Neural progenitor cell (in vitro differentiated cells): ENCODE results near the gene AUNIP. TPM values are rescaled to one million over a fixed set of nuclear protein-coding genes. Genes with fewer than 3 reads are reported as not detected.
A peak's percentile ranks its signal among the peaks of the same experiment; 100 is the strongest.

ENCODE experiments used
- DNase-seq: peaks from one replicate; pipeline ENCODE4 v3.0.0-alpha.2; 2016; ENCODE audit warnings: low spot score
- H2AFZ ChIP-seq: fragments of 200-600 bp; sonication (generic); replicated peaks from 2 replicates; pipeline ENCODE4 v1.6.1; 2016; ENCODE audit warnings: antibody characterized with exemption
- H3F3A ChIP-seq: fragments of 200-600 bp; sonication (generic); 2 replicates; pipeline ENCODE4 v1.6.1; 2016; ENCODE audit warnings: antibody characterized with exemption, low read depth
- H3K27ac ChIP-seq: fragments of 200-600 bp; sonication (generic); 2 replicates; pipeline ENCODE4 v1.5.1; 2016; ENCODE audit warnings: mild to moderate bottlenecking
- H3K27me3 ChIP-seq: fragments of 200-600 bp; sonication (generic); 2 replicates; pipeline ENCODE4 v1.6.1; 2016; ENCODE audit warnings: mild to moderate bottlenecking, moderate library complexity
- H3K36me3 ChIP-seq: fragments of 200-600 bp; sonication (generic); 2 replicates; pipeline ENCODE4 v1.5.1; 2016
- H3K4me1 ChIP-seq: fragments of 200-600 bp; sonication (generic); 2 replicates; pipeline ENCODE4 v1.6.1; 2016; ENCODE audit warnings: mixed run types
- H3K4me2 ChIP-seq: fragments of 200-600 bp; sonication (generic); 2 replicates; pipeline ENCODE4 v1.6.1; 2016
- H3K4me3 ChIP-seq: fragments of 200-600 bp; sonication (generic); 2 replicates; pipeline ENCODE4 v1.5.1; 2016
- H3K79me2 ChIP-seq: fragments of 200-600 bp; sonication (generic); 2 replicates; pipeline ENCODE4 v1.6.1; 2016; ENCODE audit warnings: low read depth
- H3K9ac ChIP-seq: fragments of 200-600 bp; sonication (generic); 2 replicates; pipeline ENCODE4 v1.6.1; 2016
- H3K9me3 ChIP-seq: fragments of 200-600 bp; sonication (generic); 2 replicates; pipeline ENCODE4 v1.5.1; 2016; ENCODE audit warnings: low read depth
- H4K20me1 ChIP-seq: fragments of 200-600 bp; sonication (generic); 2 replicates; pipeline ENCODE4 v1.6.1; 2016; ENCODE audit warnings: low read depth
- H3K27ac Mint-ChIP-seq: 3 replicates; pipeline ENCODE4 v1.8.0; 2021; ENCODE audit warnings: mixed read lengths
- H3K27me3 Mint-ChIP-seq: 2 replicates; pipeline ENCODE4 v1.8.0; 2022; ENCODE audit warnings: low read depth, mild to moderate bottlenecking, inconsistent platforms, moderate library complexity, mixed read lengths; ENCODE audit not compliant: insufficient read depth
- H3K36me3 Mint-ChIP-seq: 3 replicates; pipeline ENCODE4 v1.8.0; 2021; ENCODE audit warnings: mixed read lengths
- H3K4me1 Mint-ChIP-seq: 3 replicates; pipeline ENCODE4 v1.8.0; 2021; ENCODE audit warnings: mixed read lengths
- H3K4me3 Mint-ChIP-seq: 3 replicates; pipeline ENCODE4 v1.8.0; 2021; ENCODE audit warnings: mild to moderate bottlenecking, moderate library complexity, mixed read lengths
- H3K9me3 Mint-ChIP-seq: 3 replicates; pipeline ENCODE4 v1.8.0; 2020; ENCODE audit warnings: mixed read lengths
- CTCF ChIP-seq: fragments of 200-600 bp; sonication (generic); IDR thresholded peaks from 2 replicates; pipeline ENCODE4 v1.5.1; 2017; ENCODE audit warnings: antibody characterized with exemption, mild to moderate bottlenecking
- EZH2 ChIP-seq: fragments of 200-600 bp; sonication (generic); IDR thresholded peaks from 2 replicates; pipeline ENCODE4 v1.6.1; 2017; ENCODE audit warnings: antibody characterized with exemption, mild to moderate bottlenecking, moderate library complexity
- EZH2phosphoT487 ChIP-seq: fragments of 200-600 bp; sonication (generic); IDR thresholded peaks from 2 replicates; pipeline ENCODE4 v1.6.1; 2017; ENCODE audit warnings: antibody characterized with exemption
- total RNA-seq: library from RNA; depleted of rRNA; stranded (reverse); fragments of >200 nt; gene quantifications from 2 replicates; pipeline ENCODE4 v1.2.3, GENCODE V29; 2015; ENCODE audit warnings: low replicate concordance

Gene AUNIP
- total RNA-seq, 1 donor from 2014 or later = 15.2 TPM

GRCh38 chr1:25878690-25879089 is 19.4 kb upstream of the AUNIP start:
- no peak overlapping the region for H3K27ac ChIP-seq

GRCh38 chr1:25877155-25877554 is 17.9 kb upstream of the AUNIP start:
- Histone ChIP-seq H3K4me2 (no peak overlapping the region), H3K4me3 (no peak overlapping the region), H4K20me1 (no peaks in the 10 kb centered on the region), H3K9ac (no peak overlapping the region), H3K9me3 (no peaks in the 10 kb centered on the region), H2AFZ (no peak overlapping the region), H3K4me1 (no peaks in the 10 kb centered on the region), H3K36me3 (no peaks in the 10 kb centered on the region), H3K27me3 (peaks cover 28% of the 10 kb centered on the region), H3K27ac (no peak overlapping the region), H3F3A (peaks cover 27% of the 10 kb centered on the region), H3K79me2 (no peaks in the 10 kb centered on the region)
- Mint-ChIP-seq H3K4me1 (peaks cover 22% of the 10 kb centered on the region), H3K4me3 (no peak overlapping the region), H3K9me3 (no peaks in the 10 kb centered on the region), H3K27ac (no peak overlapping the region), H3K36me3 (no peaks in the 10 kb centered on the region), H3K27me3 (peaks cover 19% of the 10 kb centered on the region)
- no peak for DNase-seq
- TF ChIP-seq EZH2 (no peak), EZH2phosphoT487 (no peak), CTCF (no peak)

More at GRCh38 chr1:25878690-25879089, 19.4 kb upstream of the AUNIP start:
- TF ChIP-seq EZH2 (no peak), EZH2phosphoT487 (no peak), CTCF (no peak)
- Mint-ChIP-seq H3K4me1 (peaks cover 8% of the 10 kb centered on the region), H3K4me3 (no peak overlapping the region), H3K27me3 (peaks cover 18% of the 10 kb centered on the region), H3K9me3 (no peaks in the 10 kb centered on the region), H3K36me3 (no peaks in the 10 kb centered on the region), H3K27ac (no peak overlapping the region)
- Histone ChIP-seq H4K20me1 (no peaks in the 10 kb centered on the region), H3K9me3 (no peaks in the 10 kb centered on the region), H3K36me3 (no peaks in the 10 kb centered on the region), H3K4me1 (no peaks in the 10 kb centered on the region), H3K4me3 (no peak overlapping the region), H3K4me2 (no peak overlapping the region), H3K9ac (no peak overlapping the region), H2AFZ (no peak overlapping the region), H3K27me3 (peaks cover 28% of the 10 kb centered on the region), H3F3A (peaks cover 27% of the 10 kb centered on the region), H3K79me2 (no peaks in the 10 kb centered on the region)
- no peak for DNase-seq

GRCh38 chr1:25876693-25877077 is 17.4 kb upstream of the AUNIP start:
- H3K27ac Mint-ChIP-seq = no peak overlapping the region
- no peaks in the 10 kb centered on the region for H4K20me1 ChIP-seq
- no peak for TF ChIP-seq EZH2
- no peak for TF ChIP-seq CTCF
- no peak for TF ChIP-seq EZH2phosphoT487
- H3K27me3 ChIP-seq = peaks cover 28% of the 10 kb centered on the region
- H3K27ac ChIP-seq = no peak overlapping the region
- peaks cover 22% of the 10 kb centered on the region for H3K4me1 Mint-ChIP-seq
- peak overlapping the region; percentile 85 for H3K4me3 Mint-ChIP-seq
- H3K9ac ChIP-seq = no peak overlapping the region
- no peak overlapping the region for H2AFZ ChIP-seq
- H3K79me2 ChIP-seq = no peaks in the 10 kb centered on the region
- no peaks in the 10 kb centered on the region for H3K36me3 Mint-ChIP-seq
- no peaks in the 10 kb centered on the region for H3K36me3 ChIP-seq
- H3K27me3 Mint-ChIP-seq = peaks cover 19% of the 10 kb centered on the region
- no peak for DNase-seq
- H3F3A ChIP-seq = peaks cover 27% of the 10 kb centered on the region
- H3K4me1 ChIP-seq = no peaks in the 10 kb centered on the region
- H3K4me2 ChIP-seq = peak overlapping the region; percentile 81
- H3K9me3 Mint-ChIP-seq = no peaks in the 10 kb centered on the region
- H3K9me3 ChIP-seq = no peaks in the 10 kb centered on the region
- no peak overlapping the region for H3K4me3 ChIP-seq
